ENCODE results near the gene IMMP1L. TPM values are rescaled to one million over a fixed set of nuclear protein-coding genes. Genes with fewer than 3 reads are reported as not detected.

Gene IMMP1L
- total RNA-seq, 1 experiment from 2014 or later = 38.5 TPM

DNA sequence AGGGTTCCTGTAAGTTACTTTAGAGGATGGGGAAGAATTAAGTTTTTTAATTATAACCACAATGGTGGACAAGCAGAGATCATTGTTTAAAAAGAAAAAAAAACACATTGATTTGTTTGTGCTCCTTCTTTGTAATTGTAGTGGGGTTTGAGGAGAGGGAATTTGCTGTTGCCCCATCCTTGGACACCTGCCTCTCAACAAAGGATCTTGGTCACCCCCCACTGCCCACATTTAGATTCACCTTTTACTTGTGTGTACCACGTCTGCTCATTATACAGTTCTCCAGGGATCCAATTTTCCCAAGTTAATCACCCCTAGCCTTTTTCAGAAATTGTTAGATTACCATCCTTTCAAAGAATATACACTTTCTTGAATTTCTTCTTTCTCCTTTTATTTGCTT is 86.7 kb downstream of the IMMP1L start (continued):
- TF ChIP-seq POLR2AphosphoS5 (IDR thresholded peaks at IDR 0.05; ENCODE audit: low read depth, low read length) = no peak

DNA sequence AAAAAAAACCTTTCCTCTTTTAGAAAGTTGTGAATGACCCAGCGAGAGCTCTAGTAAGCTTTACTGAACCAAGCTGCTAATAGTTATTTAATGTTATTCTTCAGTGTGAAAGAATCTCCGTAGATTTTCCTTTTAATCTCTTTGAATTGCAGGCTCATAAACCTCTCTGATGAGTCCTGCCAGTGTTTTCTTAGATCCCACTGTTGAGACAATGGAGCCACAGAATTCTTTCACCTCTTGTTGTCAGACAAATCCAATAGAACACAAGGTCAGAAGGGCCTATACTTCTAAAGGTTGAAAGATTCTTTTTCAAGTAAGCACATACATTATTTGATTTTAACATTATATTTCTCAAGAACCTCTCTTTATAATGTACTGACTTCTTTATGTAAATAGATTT is 87.6 kb downstream of the IMMP1L start:
- ATAC-seq = no peak

More for the DNA sequence above, 87.6 kb downstream of the IMMP1L start:
- ChIA-PET CTCF (no interaction called here), POLR2A (no interaction called here), RAD21 (ENCODE audit: low non-redundant PET in 1 of 2, low total read pairs in 2 of 2, uncharacterized antibody in 2 of 2, unreplicated experiment in 2 of 2) (no interaction called here)
- Histone ChIP-seq H3K4me2 (ENCODE audit: low read length) (no peak overlapping the region), H3K79me2 (ENCODE audit: insufficient read depth, low read length) (no peaks in the 10 kb centered on the region), H3K9me2 (ENCODE audit: insufficient read depth) (no peaks in the 10 kb centered on the region), H2AFZ (ENCODE audit: low read depth, low read length, poor library complexity, severe bottlenecking) (no peak overlapping the region), H3K27ac (ENCODE audit: low read depth, low read length) (no peak overlapping the region), H3K4me3 (replicated peaks in 1 of 2; ENCODE audit: low read depth in 1 of 2, low read length in 2 of 2) (no peak overlapping the region), H3K9ac (ENCODE audit: low read length) (no peak overlapping the region), H3K36me3 (ENCODE audit: control insufficient read depth in 1 of 2, insufficient read depth in 2 of 2, low read length in 2 of 2) (no peaks in the 10 kb centered on the region), H3K9me3 (ENCODE audit: control insufficient read depth in 1 of 2, insufficient read depth in 1 of 2, low read depth in 1 of 2, low read length in 2 of 2) (no peaks in the 10 kb centered on the region), H3K4me1 (ENCODE audit: control insufficient read depth in 1 of 2, insufficient read depth in 2 of 2, low read length in 2 of 2) (no peaks in the 10 kb centered on the region), H4K20me1 (ENCODE audit: insufficient read depth) (no peaks in the 10 kb centered on the region), H3K27me3 (ENCODE audit: insufficient read depth, low read length) (no peaks in the 10 kb centered on the region)
- TF ChIP-seq, protein P1, sequence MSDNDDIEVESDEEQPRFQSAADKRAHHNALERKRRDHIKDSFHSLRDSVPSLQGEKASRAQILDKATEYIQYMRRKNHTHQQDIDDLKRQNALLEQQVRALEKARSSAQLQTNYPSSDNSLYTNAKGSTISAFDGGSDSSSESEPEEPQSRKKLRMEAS (IDR thresholded peaks at IDR 0.05) = no peak
- TF ChIP-seq JUND (IDR thresholded peaks at IDR 0.05) = no peak
- TF ChIP-seq, protein P2, sequence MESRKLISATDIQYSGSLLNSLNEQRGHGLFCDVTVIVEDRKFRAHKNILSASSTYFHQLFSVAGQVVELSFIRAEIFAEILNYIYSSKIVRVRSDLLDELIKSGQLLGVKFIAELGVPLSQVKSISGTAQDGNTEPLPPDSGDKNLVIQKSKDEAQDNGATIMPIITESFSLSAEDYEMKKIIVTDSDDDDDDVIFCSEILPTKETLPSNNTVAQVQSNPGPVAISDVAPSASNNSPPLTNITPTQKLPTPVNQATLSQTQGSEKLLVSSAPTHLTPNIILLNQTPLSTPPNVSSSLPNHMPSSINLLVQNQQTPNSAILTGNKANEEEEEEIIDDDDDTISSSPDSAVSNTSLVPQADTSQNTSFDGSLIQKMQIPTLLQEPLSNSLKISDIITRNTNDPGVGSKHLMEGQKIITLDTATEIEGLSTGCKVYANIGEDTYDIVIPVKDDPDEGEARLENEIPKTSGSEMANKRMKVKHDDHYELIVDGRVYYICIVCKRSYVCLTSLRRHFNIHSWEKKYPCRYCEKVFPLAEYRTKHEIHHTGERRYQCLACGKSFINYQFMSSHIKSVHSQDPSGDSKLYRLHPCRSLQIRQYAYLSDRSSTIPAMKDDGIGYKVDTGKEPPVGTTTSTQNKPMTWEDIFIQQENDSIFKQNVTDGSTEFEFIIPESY (IDR thresholded peaks at IDR 0.05; ENCODE audit: extremely low read depth, insufficient replicate concordance, low read length) = no peak
- no peak for TF ChIP-seq FOSL1 (IDR thresholded peaks at IDR 0.05; ENCODE audit: low read depth)
- TF ChIP-seq POLR2AphosphoS5 (IDR thresholded peaks at IDR 0.05; ENCODE audit: low read depth, low read length) = no peak
- TF ChIP-seq EZH2 (IDR thresholded peaks at IDR 0.05) = no peak
- no peak for TF ChIP-seq EZH2phosphoT487 (IDR thresholded peaks at IDR 0.05; ENCODE audit: borderline replicate concordance)
- TF ChIP-seq YY1 (IDR thresholded peaks at IDR 0.05; ENCODE audit: extremely low read depth, insufficient replicate concordance, low read depth, low read length) = no peak
- DNase-seq (ENCODE audit: low read depth, low spot score) = no peak
- no TSS peak for BruUV-seq (replicated peaks)
- intact Hi-C loops (cut with micrococcal nuclease) = no loop called here

Data from HCT116 (cell line).